ENCODE measurements around the gene ZNF439. TPM values are rescaled to one million over a fixed set of nuclear protein-coding genes. Genes with fewer than 3 reads are reported as not detected.

ZNF439 gene
- total RNA-seq, 1 experiment from 2014 or later = 3.3 TPM

DNA sequence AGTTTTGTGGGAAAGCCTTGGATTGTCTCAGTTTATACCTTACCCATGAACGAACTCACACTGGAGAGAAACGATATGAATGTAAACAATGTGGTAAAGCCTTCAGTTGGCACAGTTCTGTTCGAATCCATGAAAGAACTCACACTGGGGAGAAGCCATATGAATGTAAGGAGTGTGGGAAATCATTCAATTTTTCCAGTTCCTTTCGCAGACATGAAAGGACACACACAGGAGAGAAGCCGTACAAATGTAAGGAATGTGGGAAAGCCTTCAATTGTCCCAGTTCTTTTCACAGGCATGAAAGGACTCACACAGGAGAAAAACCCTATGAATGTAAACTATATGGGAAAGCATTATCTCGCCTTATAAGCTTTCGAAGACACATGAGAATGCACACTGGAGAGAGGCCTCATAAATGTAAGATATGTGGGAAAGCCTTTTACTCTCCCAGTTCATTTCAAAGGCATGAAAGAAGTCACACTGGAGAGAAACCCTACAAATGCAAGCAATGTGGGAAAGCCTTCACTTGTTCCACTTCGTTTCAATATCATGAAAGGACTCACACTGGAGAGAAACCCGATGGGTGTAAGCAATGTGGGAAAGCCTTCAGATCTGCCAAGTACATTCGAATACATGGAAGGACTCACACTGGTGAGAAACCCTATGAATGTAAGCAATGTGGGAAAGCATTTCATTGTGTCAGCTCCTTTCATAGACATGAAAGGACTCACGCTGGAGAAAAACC, 42.0 kb upstream of the ZNF439 start:
- Histone ChIP-seq H3K4me1 (ENCODE audit: insufficient read depth, low read length) (no peaks in the 10 kb centered on the region), H3K14ac (ENCODE audit: insufficient read depth, low read length) (no peak overlapping the region), H2BK12ac (ENCODE audit: insufficient read length, low read depth, low read length) (no peak overlapping the region), H2AK5ac (ENCODE audit: insufficient read length, low read length) (no peak overlapping the region), H3K79me2 (ENCODE audit: insufficient read depth, low read length) (no peaks in the 10 kb centered on the region), H3K56ac (ENCODE audit: insufficient read length, low read depth, low read length) (no peak overlapping the region), H3K79me1 (ENCODE audit: insufficient read depth, low read depth, low read length, poor library complexity, severe bottlenecking) (no peaks in the 10 kb centered on the region), H2BK120ac (ENCODE audit: low read depth, low read length, poor library complexity, severe bottlenecking) (no peak overlapping the region), H3K4me2 (ENCODE audit: insufficient read depth, insufficient read length, low read length) (no peak overlapping the region), H3K23me2 (ENCODE audit: insufficient read length, low read depth, low read length, poor library complexity, severe bottlenecking) (no peaks in the 10 kb centered on the region), H2BK20ac (ENCODE audit: low read depth, low read length, poor library complexity, severe bottlenecking) (no peak overlapping the region), H3K23ac (ENCODE audit: insufficient read length, low read depth, low read length) (no peak overlapping the region), H3K18ac (ENCODE audit: insufficient read length, low read depth, low read length) (no peak overlapping the region), H4K20me1 (ENCODE audit: control insufficient read depth, insufficient read depth, insufficient read length) (no peaks in the 10 kb centered on the region), H2AFZ (ENCODE audit: low read length) (no peak overlapping the region), H4K5ac (ENCODE audit: insufficient read length, low read depth, low read length) (no peak overlapping the region), H3K27me3 (ENCODE audit: insufficient read depth, low read length) (no peaks in the 10 kb centered on the region; the same call in 1 of the 2 replicates), H3T11ph (ENCODE audit: low read length) (no peak overlapping the region), H4K8ac (replicated peaks; ENCODE audit: insufficient read length, low read depth, low read length) (no peak overlapping the region), H3K4ac (ENCODE audit: low read depth, low read length) (no peak overlapping the region), H2BK15ac (ENCODE audit: low read depth, low read length) (no peak overlapping the region), H3K9ac (ENCODE audit: extremely low read depth, insufficient read length, low read length) (no peak overlapping the region), H4K91ac (ENCODE audit: insufficient read length, low read depth, low read length) (no peak overlapping the region), H3K27ac (ENCODE audit: insufficient read length, low read depth, low read length) (no peak overlapping the region), H2BK5ac (ENCODE audit: insufficient read length, low read length) (no peak overlapping the region), H3K9me3 (ENCODE audit: control insufficient read depth, low read depth, low read length) (peaks cover 12% of the 10 kb centered on the region)
- DNase-seq = no peak
- Mint-ChIP-seq H3K27me3 (ENCODE audit: low read depth) (peaks cover 58% of the 10 kb centered on the region), H3K27ac (no peak overlapping the region), H3K4me1 (no peaks in the 10 kb centered on the region), H3K36me3 (ENCODE audit: insufficient read depth in 1 of 3, low read depth in 3 of 3) (peaks cover 18 to 26% (median 26%) of the 10 kb centered on the region in 3 experiments; a peak in 6 of 7 replicates), H3K9me3 (peaks cover 44 to 52% of the 10 kb centered on the region in 2 experiments), H3K4me3 (no peak overlapping the region)
- WGBS (ENCODE audit: extremely low coverage, insufficient read length, low lambda C conversion rate) = no CpG with 5 or more reads among the region's 11 CpGs
- TF ChIP-seq, protein P1, sequence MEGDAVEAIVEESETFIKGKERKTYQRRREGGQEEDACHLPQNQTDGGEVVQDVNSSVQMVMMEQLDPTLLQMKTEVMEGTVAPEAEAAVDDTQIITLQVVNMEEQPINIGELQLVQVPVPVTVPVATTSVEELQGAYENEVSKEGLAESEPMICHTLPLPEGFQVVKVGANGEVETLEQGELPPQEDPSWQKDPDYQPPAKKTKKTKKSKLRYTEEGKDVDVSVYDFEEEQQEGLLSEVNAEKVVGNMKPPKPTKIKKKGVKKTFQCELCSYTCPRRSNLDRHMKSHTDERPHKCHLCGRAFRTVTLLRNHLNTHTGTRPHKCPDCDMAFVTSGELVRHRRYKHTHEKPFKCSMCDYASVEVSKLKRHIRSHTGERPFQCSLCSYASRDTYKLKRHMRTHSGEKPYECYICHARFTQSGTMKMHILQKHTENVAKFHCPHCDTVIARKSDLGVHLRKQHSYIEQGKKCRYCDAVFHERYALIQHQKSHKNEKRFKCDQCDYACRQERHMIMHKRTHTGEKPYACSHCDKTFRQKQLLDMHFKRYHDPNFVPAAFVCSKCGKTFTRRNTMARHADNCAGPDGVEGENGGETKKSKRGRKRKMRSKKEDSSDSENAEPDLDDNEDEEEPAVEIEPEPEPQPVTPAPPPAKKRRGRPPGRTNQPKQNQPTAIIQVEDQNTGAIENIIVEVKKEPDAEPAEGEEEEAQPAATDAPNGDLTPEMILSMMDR (conservative IDR thresholded peaks at IDR 0.05) = no peak
